Endodermal cell (in vitro differentiated cells): ENCODE data around the gene RPL22L1. TPM values are rescaled to one million over a fixed set of nuclear protein-coding genes. Genes with fewer than 3 reads are reported as not detected.

Experiments
- DNase-seq: peaks from one replicate; pipeline ENCODE4 v3.0.0-alpha.2; 2017
- H3K27ac ChIP-seq: 2 replicates; pipeline ENCODE4 v1.5.1; 2013; ENCODE audit warnings: mild to moderate bottlenecking, low read depth, low read length, moderate library complexity
- H3K27me3 ChIP-seq: 2 replicates; pipeline ENCODE4 v1.6.1; 2013; ENCODE audit warnings: mild to moderate bottlenecking, low read length, moderate library complexity; ENCODE audit not compliant: insufficient read depth, control insufficient read depth, poor library complexity, severe bottlenecking
- H3K36me3 ChIP-seq: 2 replicates; pipeline ENCODE4 v1.7.0; 2013; ENCODE audit warnings: mild to moderate bottlenecking, low read length, moderate library complexity; ENCODE audit not compliant: control insufficient read depth, insufficient read depth
- H3K4me1 ChIP-seq: one replicate; pipeline ENCODE4 v1.7.0; 2013; ENCODE audit warnings: low read length; ENCODE audit not compliant: control insufficient read depth, insufficient read depth
- H3K4me3 ChIP-seq: 2 replicates; pipeline ENCODE4 v1.5.1; 2013; ENCODE audit warnings: mild to moderate bottlenecking, low read length, moderate library complexity
- H3K9ac ChIP-seq: 2 replicates; pipeline ENCODE4 v1.6.1; 2013; ENCODE audit warnings: mild to moderate bottlenecking, low read length, moderate library complexity; ENCODE audit not compliant: poor library complexity, severe bottlenecking; ENCODE audit errors: extremely low read depth
- H3K9me3 ChIP-seq: 2 replicates; pipeline ENCODE4 v1.6.1; 2013; ENCODE audit warnings: mild to moderate bottlenecking, low read length, moderate library complexity; ENCODE audit not compliant: control insufficient read depth
- H3K27ac Mint-ChIP-seq: 2 replicates; pipeline ENCODE4 v1.8.0; 2020; ENCODE audit warnings: mixed read lengths
- H3K27me3 Mint-ChIP-seq: 2 replicates; pipeline ENCODE4 v1.8.0; 2021; ENCODE audit warnings: mild to moderate bottlenecking, mixed read lengths; ENCODE audit not compliant: insufficient read depth
- H3K36me3 Mint-ChIP-seq: 2 replicates; pipeline ENCODE4 v1.8.0; 2020; ENCODE audit warnings: low read depth, mixed read lengths
- H3K4me1 Mint-ChIP-seq: 2 replicates; pipeline ENCODE4 v1.8.0; 2020; ENCODE audit warnings: mixed read lengths
- H3K4me3 Mint-ChIP-seq: 2 replicates; pipeline ENCODE4 v1.8.0; 2020; ENCODE audit warnings: mild to moderate bottlenecking, moderate library complexity, mixed read lengths
- H3K9me3 Mint-ChIP-seq: 2 replicates; pipeline ENCODE4 v1.8.0; 2020; ENCODE audit warnings: mild to moderate bottlenecking, mixed read lengths
- CTCF ChIP-seq: fragments of 200-600 bp; sonication (generic); conservative IDR thresholded peaks from 2 replicates; pipeline ENCODE4 v1.5.0; 2021; ENCODE audit warnings: antibody characterized with exemption, mild to moderate bottlenecking
- whole genome bisulfite sequencing, 2 experiments: methylation state at CpG; one replicate each; pipeline versions ENCODE4 v1.1.5 to v1.1.7; 2013; ENCODE audit warnings: missing lambda C conversion rate in 2 of 2, mixed read lengths in 1 of 2; ENCODE audit not compliant: insufficient coverage in 1 of 2, insufficient read length in 1 of 2; 5-methylcytosine and 5-hydroxymethylcytosine counted together
- total RNA-seq, 2 donors: library from RNA; stranded (reverse); fragmentation: NEBNext Ultra II Directional in 1 of 2; extraction: Animal tissue kit (Norgen Biotek cat#: 25700) in 1 of 2; gene quantifications; 2 replicates in 1 of 2; 3 replicates in 1 of 2; pipeline ENCODE4 v1.2.1, GENCODE V29; 2021

Gene RPL22L1
- total RNA-seq, 2 donors from 2014 or later = 98.0 to 119 TPM

- no peak overlapping the region for H3K4me3 Mint-ChIP-seq
- peaks cover 47% of the 10 kb centered on the region for H3K9me3 Mint-ChIP-seq
- peaks cover 8% of the 10 kb centered on the region for H3K27me3 Mint-ChIP-seq
- no peaks in the 10 kb centered on the region for H3K36me3 ChIP-seq
- no peaks in the 10 kb centered on the region for H3K27me3 ChIP-seq
- no peak overlapping the region for H3K9ac ChIP-seq
- no peak for DNase-seq
- H3K36me3 Mint-ChIP-seq = peaks cover 6% of the 10 kb centered on the region
- no peak for TF ChIP-seq CTCF
- no peaks in the 10 kb centered on the region for H3K4me1 ChIP-seq
- no peak overlapping the region for H3K4me3 ChIP-seq
- H3K4me1 Mint-ChIP-seq = peaks cover 11% of the 10 kb centered on the region
- H3K27ac Mint-ChIP-seq = no peak overlapping the region
- peaks cover 44% of the 10 kb centered on the region for H3K9me3 ChIP-seq
- WGBS, 2 experiments = 94 to 95% methylated on average over 3 to 5 of the region's 5 CpGs
- no peak overlapping the region for H3K27ac ChIP-seq
These were observed 44.2 kb upstream of the RPL22L1 start for GRCh38 chr3:170914212-170914611.

- H3K4me1 ChIP-seq = no peaks in the 10 kb centered on the region
- TF ChIP-seq CTCF = no peak
- whole genome bisulfite sequencing, 2 experiments = 93 to 100% methylated on average over 3 of the region's 3 CpGs
- no peak for DNase-seq
- peaks cover 17% of the 10 kb centered on the region for H3K27me3 ChIP-seq
- no peak overlapping the region for H3K27ac ChIP-seq
- H3K27ac Mint-ChIP-seq = no peak overlapping the region
- H3K27me3 Mint-ChIP-seq = peaks cover 27% of the 10 kb centered on the region
- H3K4me1 Mint-ChIP-seq = peaks cover 24% of the 10 kb centered on the region
- H3K9ac ChIP-seq = no peak overlapping the region
- H3K4me3 ChIP-seq = no peak overlapping the region
- no peaks in the 10 kb centered on the region for H3K36me3 Mint-ChIP-seq
- peaks cover 25% of the 10 kb centered on the region for H3K9me3 ChIP-seq
- no peaks in the 10 kb centered on the region for H3K36me3 ChIP-seq
- H3K4me3 Mint-ChIP-seq = no peak overlapping the region
- H3K9me3 Mint-ChIP-seq = peaks cover 30% of the 10 kb centered on the region
These were observed 41.1 kb upstream of the RPL22L1 start for GRCh38 chr3:170911051-170911450.

- H3K4me3 ChIP-seq = no peak overlapping the region
- no peaks in the 10 kb centered on the region for H3K4me1 ChIP-seq
- no peaks in the 10 kb centered on the region for H3K36me3 Mint-ChIP-seq
- DNase-seq = no peak
- peaks cover 30% of the 10 kb centered on the region for H3K9me3 Mint-ChIP-seq
- H3K27ac Mint-ChIP-seq = no peak overlapping the region
- H3K27me3 Mint-ChIP-seq = peaks cover 27% of the 10 kb centered on the region
- H3K9me3 ChIP-seq = peaks cover 25% of the 10 kb centered on the region
- H3K27me3 ChIP-seq = peaks cover 17% of the 10 kb centered on the region
- TF ChIP-seq CTCF = no peak
- H3K36me3 ChIP-seq = no peaks in the 10 kb centered on the region
- H3K4me1 Mint-ChIP-seq = peaks cover 24% of the 10 kb centered on the region
- no peak overlapping the region for H3K9ac ChIP-seq
- H3K27ac ChIP-seq = no peak overlapping the region
- H3K4me3 Mint-ChIP-seq = no peak overlapping the region
These were observed 40.5 kb upstream of the RPL22L1 start for GRCh38 chr3:170910542-170910941.
